ENCODE data around the gene PTPRD.

PTPRD gene

GRCh38 chr9:8484597-8485191 lies 2128.1 kb downstream of the PTPRD start:
- no peak overlapping the region for H3K27ac ChIP-seq
- no peak for DNase-seq (ENCODE audit: low read depth, low spot score)

GRCh38 chr9:8477450-8477849 lies 2135.4 kb downstream of the PTPRD start:
- no peak for DNase-seq (ENCODE audit: low read depth, low spot score)
- no peak overlapping the region for H3K27ac ChIP-seq

- no peak for DNase-seq (ENCODE audit: low read depth, low spot score)
- H3K27ac ChIP-seq = no peak overlapping the region
These were observed 2137.9 kb downstream of the PTPRD start for GRCh38 chr9:8474937-8475336.

- no peak for DNase-seq (ENCODE audit: low read depth, low spot score)
- H3K27ac ChIP-seq = no peak overlapping the region
These were observed 2139.4 kb downstream of the PTPRD start for GRCh38 chr9:8473244-8474020.

GRCh38 chr9:8468045-8468637 lies 2144.7 kb downstream of the PTPRD start:
- DNase-seq (ENCODE audit: low read depth, low spot score) = no peak
- H3K27ac ChIP-seq = no peak overlapping the region

GRCh38 chr9:8457816-8458215 lies 2155.0 kb downstream of the PTPRD start:
- no peak for DNase-seq (ENCODE audit: low read depth, low spot score)
- H3K27ac ChIP-seq = no peak overlapping the region

GRCh38 chr9:8457055-8457454 lies 2155.7 kb downstream of the PTPRD start:
- no peak for DNase-seq (ENCODE audit: low read depth, low spot score)
- no peak overlapping the region for H3K27ac ChIP-seq

GRCh38 chr9:8456344-8456743 lies 2156.5 kb downstream of the PTPRD start:
- no peak for DNase-seq (ENCODE audit: low read depth, low spot score)
- no peak overlapping the region for H3K27ac ChIP-seq

- no peak overlapping the region for H3K27ac ChIP-seq
- no peak for DNase-seq (ENCODE audit: low read depth, low spot score)
These were observed 2161.8 kb downstream of the PTPRD start for GRCh38 chr9:8450810-8451545.

GRCh38 chr9:8448226-8448625 lies 2164.6 kb downstream of the PTPRD start:
- H3K27ac ChIP-seq = no peak overlapping the region
- no peak for DNase-seq (ENCODE audit: low read depth, low spot score)

- no peak for DNase-seq (ENCODE audit: low read depth, low spot score)
- no peak overlapping the region for H3K27ac ChIP-seq
These were observed 2165.2 kb downstream of the PTPRD start for GRCh38 chr9:8447601-8448000.

GRCh38 chr9:8437876-8438275 lies 2174.9 kb downstream of the PTPRD start:
- no peak for DNase-seq (ENCODE audit: low read depth, low spot score)

GRCh38 chr9:8437259-8437658 lies 2175.5 kb downstream of the PTPRD start:
- no peak for DNase-seq (ENCODE audit: low read depth, low spot score)
- no peak overlapping the region for H3K27ac ChIP-seq

More at GRCh38 chr9:8437876-8438275, 2174.9 kb downstream of the PTPRD start:
- no peak overlapping the region for H3K27ac ChIP-seq

- H3K27ac ChIP-seq = no peak overlapping the region
- no peak for DNase-seq (ENCODE audit: low read depth, low spot score)
These were observed 2176.0 kb downstream of the PTPRD start for GRCh38 chr9:8436786-8437185.

- no peak for DNase-seq (ENCODE audit: low read depth, low spot score)
- H3K27ac ChIP-seq = no peak overlapping the region
These were observed 2178.2 kb downstream of the PTPRD start for GRCh38 chr9:8434621-8435020.

GRCh38 chr9:8432224-8432623 lies 2180.6 kb downstream of the PTPRD start:
- no peak overlapping the region for H3K27ac ChIP-seq
- no peak for DNase-seq (ENCODE audit: low read depth, low spot score)

GRCh38 chr9:8431505-8431904 lies 2181.3 kb downstream of the PTPRD start:
- H3K27ac ChIP-seq = no peak overlapping the region
- no peak for DNase-seq (ENCODE audit: low read depth, low spot score)

- DNase-seq (ENCODE audit: low read depth, low spot score) = no peak
- H3K27ac ChIP-seq = no peak overlapping the region
These were observed 2181.9 kb downstream of the PTPRD start for GRCh38 chr9:8430945-8431344.

- no peak overlapping the region for H3K27ac ChIP-seq
- DNase-seq (ENCODE audit: low read depth, low spot score) = no peak
These were observed 2183.0 kb downstream of the PTPRD start for GRCh38 chr9:8429768-8430167.

- DNase-seq (ENCODE audit: low read depth, low spot score) = no peak
- H3K27ac ChIP-seq = no peak overlapping the region
These were observed 2183.6 kb downstream of the PTPRD start for GRCh38 chr9:8429157-8429556.

GRCh38 chr9:8428389-8428788 lies 2184.4 kb downstream of the PTPRD start:
- no peak for DNase-seq (ENCODE audit: low read depth, low spot score)
- no peak overlapping the region for H3K27ac ChIP-seq
